ENCODE results near the gene CCL17.

The CCL17 gene

DNA sequence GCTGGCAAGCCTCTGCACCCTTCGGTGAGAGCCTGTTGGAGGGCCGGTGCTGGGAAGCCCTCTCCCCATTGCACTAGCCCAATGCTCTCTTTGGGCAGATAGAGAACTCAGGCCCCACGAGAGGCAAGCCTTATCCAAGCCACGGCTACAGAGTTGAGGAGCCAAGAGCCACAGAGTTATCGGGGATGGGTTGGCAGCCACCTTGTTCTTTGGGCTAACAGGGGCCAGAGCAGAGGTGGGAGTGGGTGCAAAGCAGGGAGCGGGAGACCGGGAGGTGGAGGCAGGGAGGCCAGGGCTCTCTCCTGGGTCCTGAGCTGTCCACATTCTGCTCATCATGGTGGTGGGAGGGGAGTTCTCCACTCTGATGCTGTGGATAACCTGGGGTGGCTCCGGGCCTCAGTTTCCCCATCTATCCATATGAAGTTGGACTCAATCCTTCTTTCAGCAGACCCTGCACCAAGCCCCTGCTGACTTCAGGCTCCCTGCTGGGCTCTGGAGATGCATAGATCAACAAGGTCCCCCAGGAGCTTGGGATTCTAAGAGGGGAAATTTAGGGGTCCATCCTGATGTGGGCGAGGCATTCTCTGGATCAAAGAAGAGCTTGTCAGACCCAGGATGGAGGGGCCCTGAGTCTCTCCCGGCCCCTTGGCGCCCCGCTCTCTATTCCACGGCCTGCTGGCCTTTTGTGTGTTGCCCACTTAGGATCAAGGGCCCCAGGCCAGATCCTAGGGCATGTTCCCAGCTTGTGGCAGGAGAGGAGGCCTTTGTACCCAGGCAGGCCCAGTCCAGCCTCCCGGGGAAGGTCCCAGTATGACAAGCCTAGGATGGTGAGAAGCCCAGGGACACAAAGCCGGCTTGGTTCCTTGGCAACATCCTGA is 32.8 kb upstream of the CCL17 start:
- no peaks in the 10 kb centered on the region for H3K27me3 ChIP-seq (ENCODE audit: low read depth, low read length)

DNA sequence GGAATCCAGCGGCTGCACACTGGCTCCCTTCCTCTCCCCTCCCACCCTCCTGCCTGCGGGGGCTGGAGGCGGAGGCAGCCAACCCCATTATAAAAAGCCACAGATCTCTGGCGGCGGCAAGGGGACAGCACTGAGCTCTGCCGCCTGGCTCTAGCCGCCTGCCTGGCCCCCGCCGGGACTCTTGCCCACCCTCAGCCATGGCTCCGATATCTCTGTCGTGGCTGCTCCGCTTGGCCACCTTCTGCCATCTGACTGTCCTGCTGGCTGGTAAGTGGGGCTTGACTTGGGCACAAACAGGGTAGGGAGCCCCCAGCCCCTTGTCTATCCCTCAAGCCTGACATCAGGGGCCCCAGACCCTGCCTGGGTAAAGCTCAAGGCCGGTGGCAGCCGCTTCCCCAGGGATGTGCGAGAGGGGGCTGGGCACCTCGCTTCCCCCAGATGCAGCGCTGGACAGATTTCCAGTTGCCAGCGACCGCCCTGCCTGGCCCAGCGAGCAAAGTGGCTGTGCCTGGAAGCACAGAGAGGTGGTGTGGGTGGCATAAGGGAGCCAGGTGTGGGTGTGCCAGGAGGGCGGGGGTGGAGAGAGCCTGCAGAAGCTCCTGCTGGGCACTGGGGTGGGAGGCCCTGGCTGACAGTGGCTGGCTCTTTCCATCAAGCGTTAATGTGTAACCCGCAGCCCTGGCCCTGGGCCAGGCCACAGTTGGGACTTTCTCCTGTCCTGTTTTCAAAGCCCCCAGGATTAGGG is 32.0 kb upstream of the CCL17 start, which contains the start of gene CX3CL1:
Gene CX3CL1, plus strand, starts transcription at position 119 of the 745 bp plus-strand sequence. Its CDS starts 79 bp downstream, at position 198.
- no peaks in the 10 kb centered on the region for H3K36me3 ChIP-seq (replicated peaks; ENCODE audit: low read depth, low read length)
- H4K20me1 ChIP-seq (ENCODE audit: insufficient read depth, low read length), result no peaks in the 10 kb centered on the region
- no peaks in the 10 kb centered on the region for H3K27me3 ChIP-seq (ENCODE audit: low read depth, low read length)
- peak within 1 kb of the TSS; percentile 90 for H3K4me2 ChIP-seq (ENCODE audit: low read length)
- H3K79me2 ChIP-seq (ENCODE audit: low read length), result peaks cover 25% of the 10 kb centered on the region
- peak within 1 kb of the TSS; percentile 70 for H3K9ac ChIP-seq (ENCODE audit: low read length)
- peaks cover 71% of the 10 kb centered on the region for H3K4me1 ChIP-seq (ENCODE audit: low read length)
- H3K27ac ChIP-seq (ENCODE audit: low read length), result peak within 1 kb of the TSS; percentile 48
- H2AFZ ChIP-seq (ENCODE audit: low read depth, low read length), result no peak within 1 kb of the TSS
- TF ChIP-seq, protein P1, sequence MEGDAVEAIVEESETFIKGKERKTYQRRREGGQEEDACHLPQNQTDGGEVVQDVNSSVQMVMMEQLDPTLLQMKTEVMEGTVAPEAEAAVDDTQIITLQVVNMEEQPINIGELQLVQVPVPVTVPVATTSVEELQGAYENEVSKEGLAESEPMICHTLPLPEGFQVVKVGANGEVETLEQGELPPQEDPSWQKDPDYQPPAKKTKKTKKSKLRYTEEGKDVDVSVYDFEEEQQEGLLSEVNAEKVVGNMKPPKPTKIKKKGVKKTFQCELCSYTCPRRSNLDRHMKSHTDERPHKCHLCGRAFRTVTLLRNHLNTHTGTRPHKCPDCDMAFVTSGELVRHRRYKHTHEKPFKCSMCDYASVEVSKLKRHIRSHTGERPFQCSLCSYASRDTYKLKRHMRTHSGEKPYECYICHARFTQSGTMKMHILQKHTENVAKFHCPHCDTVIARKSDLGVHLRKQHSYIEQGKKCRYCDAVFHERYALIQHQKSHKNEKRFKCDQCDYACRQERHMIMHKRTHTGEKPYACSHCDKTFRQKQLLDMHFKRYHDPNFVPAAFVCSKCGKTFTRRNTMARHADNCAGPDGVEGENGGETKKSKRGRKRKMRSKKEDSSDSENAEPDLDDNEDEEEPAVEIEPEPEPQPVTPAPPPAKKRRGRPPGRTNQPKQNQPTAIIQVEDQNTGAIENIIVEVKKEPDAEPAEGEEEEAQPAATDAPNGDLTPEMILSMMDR (IDR thresholded peaks at IDR 0.05; ENCODE audit: low read depth, low read length), result 0 out of 2 replicates have a peak, but pooled peaks have one; percentile 6
- TF ChIP-seq EZH2phosphoT487 (IDR thresholded peaks at IDR 0.05; ENCODE audit: low read depth), result no peak
- H3K4me3 ChIP-seq (ENCODE audit: low read length), result peak within 1 kb of the TSS; percentile 75
- H3K9me3 ChIP-seq (ENCODE audit: insufficient read depth, low read length), result no peaks in the 10 kb centered on the region

More for the DNA sequence above, 32.8 kb upstream of the CCL17 start:
- H3K4me1 ChIP-seq (ENCODE audit: low read length), result peaks cover 63% of the 10 kb centered on the region
- TF ChIP-seq, protein P1 (IDR thresholded peaks at IDR 0.05; ENCODE audit: low read depth, low read length), result no peak
- TF ChIP-seq EZH2phosphoT487 (IDR thresholded peaks at IDR 0.05; ENCODE audit: low read depth), result no peak
- H3K4me2 ChIP-seq (ENCODE audit: low read length), result peak overlapping the region; percentile 90
- H3K9ac ChIP-seq (ENCODE audit: low read length), result peak overlapping the region; percentile 70; the same call in 1 of the 2 replicates
- peak overlapping the region; percentile 75 for H3K4me3 ChIP-seq (ENCODE audit: low read length)
- no peaks in the 10 kb centered on the region for H4K20me1 ChIP-seq (ENCODE audit: insufficient read depth, low read length)
- peak overlapping the region; percentile 48; the same call in 1 of the 2 replicates for H3K27ac ChIP-seq (ENCODE audit: low read length)
- peaks cover 25% of the 10 kb centered on the region for H3K79me2 ChIP-seq (ENCODE audit: low read length)
- no peaks in the 10 kb centered on the region for H3K36me3 ChIP-seq (replicated peaks; ENCODE audit: low read depth, low read length)
- no peaks in the 10 kb centered on the region for H3K9me3 ChIP-seq (ENCODE audit: insufficient read depth, low read length)
- no peak overlapping the region for H2AFZ ChIP-seq (ENCODE audit: low read depth, low read length)

DNA sequence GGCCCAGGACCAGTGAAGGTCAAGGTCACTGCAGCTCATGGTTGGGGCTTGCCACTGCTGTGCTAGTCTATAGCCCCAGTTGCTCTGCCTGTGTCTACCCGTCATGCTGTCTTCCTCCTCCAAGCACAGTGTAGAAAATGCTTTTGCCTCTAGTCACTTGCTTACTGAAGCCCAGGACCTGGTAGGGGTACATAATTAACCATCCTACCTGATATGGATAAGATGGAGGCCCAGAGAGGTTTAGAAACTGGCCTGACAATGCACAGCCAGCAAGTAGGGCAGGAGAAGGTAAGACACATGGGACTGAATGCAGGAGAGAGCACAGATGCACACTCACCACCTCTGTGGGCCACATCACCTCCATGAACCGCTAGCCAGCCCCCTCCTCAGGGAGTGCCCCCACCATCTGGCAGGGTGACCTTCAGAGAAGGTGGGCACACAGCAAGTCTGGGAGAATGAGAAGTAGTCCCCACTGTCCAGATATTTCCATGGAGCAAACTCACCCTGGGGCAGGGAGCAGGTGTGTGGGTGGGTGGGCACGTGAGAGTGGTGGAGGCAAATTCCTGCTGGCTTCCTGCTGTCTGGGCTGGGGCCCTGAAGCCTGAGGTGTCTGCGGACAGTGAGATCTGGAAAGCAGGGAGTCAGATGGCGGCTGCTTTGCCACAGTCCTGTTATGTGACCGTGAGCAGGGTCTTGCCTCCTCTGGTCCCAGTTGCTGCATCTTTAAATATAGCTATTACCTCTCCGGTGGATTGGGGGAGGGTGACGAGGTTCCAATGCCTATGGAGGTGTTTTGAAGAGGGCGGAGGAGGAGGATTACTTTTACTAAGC is 31.2 kb upstream of the CCL17 start:
- peak overlapping the region; percentile 75 for H3K4me3 ChIP-seq (ENCODE audit: low read length)

More for the DNA sequence above, 31.2 kb upstream of the CCL17 start:
- Histone ChIP-seq H3K27ac (ENCODE audit: low read length) (peak overlapping the region; percentile 48), H2AFZ (ENCODE audit: low read depth, low read length) (0 out of 2 replicates have a peak overlapping the region, but pooled peaks have one; percentile 4), H3K4me1 (ENCODE audit: low read length) (peaks cover 74% of the 10 kb centered on the region), H3K9me3 (ENCODE audit: insufficient read depth, low read length) (no peaks in the 10 kb centered on the region), H3K4me2 (ENCODE audit: low read length) (peak overlapping the region; percentile 90), H3K9ac (ENCODE audit: low read length) (peak overlapping the region; percentile 70), H3K27me3 (ENCODE audit: low read depth, low read length) (no peaks in the 10 kb centered on the region), H3K79me2 (ENCODE audit: low read length) (peaks cover 25% of the 10 kb centered on the region), H4K20me1 (ENCODE audit: insufficient read depth, low read length) (no peaks in the 10 kb centered on the region), H3K36me3 (replicated peaks; ENCODE audit: low read depth, low read length) (no peaks in the 10 kb centered on the region)
- no peak for TF ChIP-seq EZH2phosphoT487 (IDR thresholded peaks at IDR 0.05; ENCODE audit: low read depth)
- TF ChIP-seq, protein P1 (IDR thresholded peaks at IDR 0.05; ENCODE audit: low read depth, low read length), result no peak
